OCI-LY7 (cell line): ENCODE data around the gene UMPS. TPM values are rescaled to one million over a fixed set of nuclear protein-coding genes. Genes with fewer than 3 reads are reported as not detected.

Experiments used
- BruUV-seq: library from RNA; stranded (reverse); fragments of 400-500 nt; replicated peaks from 2 replicates; lab custom pipeline; 2021; lab: Mats Ljungman, UMichigan
- CTCF ChIA-PET: fragments of 300-600 bp; sonication (Branson Sonifier 250); formaldehyde crosslinking; loops from one replicate; lab custom pipeline; 2022; ENCODE audit warnings: antibody characterized with exemption; ENCODE audit not compliant: unreplicated experiment; lab: Charles Lee
- POLR2A ChIA-PET: fragments of 300-600 bp; sonication (Branson Sonifier 250); formaldehyde crosslinking; loops from one replicate; lab custom pipeline; 2022; ENCODE audit warnings: antibody characterized with exemption; lab: Charles Lee
- DNase-seq: peaks from one replicate; pipeline ENCODE4 v3.0.0-alpha.2; 2015; ENCODE audit warnings: low spot score
- H2AFZ ChIP-seq: fragments of 200-600 bp; sonication (generic), shearing (Covaris generic); 2 replicates; pipeline ENCODE4 v1.6.1; 2014; ENCODE audit warnings: mild to moderate bottlenecking, antibody characterized with exemption, low read length, moderate library complexity
- H3K27ac ChIP-seq: fragments of 200-600 bp; sonication (generic); 2 replicates; pipeline ENCODE4 v1.5.1; 2014; ENCODE audit warnings: mixed run types, low read depth, mild to moderate bottlenecking, moderate library complexity, low read length, inconsistent platforms; ENCODE audit not compliant: poor library complexity, severe bottlenecking
- H3K36me3 ChIP-seq: fragments of 200-600 bp; sonication (generic); 2 replicates; pipeline ENCODE4 v1.6.1; 2014; ENCODE audit warnings: mild to moderate bottlenecking, antibody characterized with exemption, low read length, moderate library complexity, mixed read lengths; ENCODE audit not compliant: insufficient read depth
- H3K4me1 ChIP-seq: fragments of 200-600 bp; sonication (generic); 2 replicates; pipeline ENCODE4 v1.5.1; 2014; ENCODE audit warnings: mild to moderate bottlenecking, low read length; ENCODE audit not compliant: insufficient read depth, poor library complexity, severe bottlenecking
- H3K4me2 ChIP-seq: fragments of 200-600 bp; sonication (generic); 2 replicates; pipeline ENCODE4 v1.6.1; 2014; ENCODE audit warnings: mild to moderate bottlenecking, low read length
- H3K4me3 ChIP-seq: fragments of 200-600 bp; sonication (generic); 2 replicates; pipeline ENCODE4 v1.5.1; 2014; ENCODE audit warnings: mild to moderate bottlenecking, low read depth, low read length; ENCODE audit not compliant: poor library complexity, severe bottlenecking
- H3K79me2 ChIP-seq: fragments of 200-600 bp; sonication (generic); 2 replicates; pipeline ENCODE4 v1.6.1; 2016; ENCODE audit warnings: low read depth, mild to moderate bottlenecking, low read length, moderate library complexity, mixed read lengths; ENCODE audit not compliant: insufficient read depth
- H3K9me2 ChIP-seq: fragments of 200-600 bp; sonication (generic); 2 replicates; pipeline ENCODE4 v1.6.1; 2016; ENCODE audit warnings: mild to moderate bottlenecking, low read length, mixed read lengths; ENCODE audit not compliant: insufficient read depth
- H3K9me3 ChIP-seq: fragments of 200-600 bp; sonication (generic); 2 replicates; pipeline ENCODE4 v1.6.1; 2014; ENCODE audit warnings: mild to moderate bottlenecking, mixed run types, low read length, mixed read lengths
- H4K20me1 ChIP-seq: fragments of 200-600 bp; sonication (generic); 2 replicates; pipeline ENCODE4 v1.6.1; 2014; ENCODE audit warnings: mild to moderate bottlenecking, antibody characterized with exemption, low read length, moderate library complexity, mixed read lengths; ENCODE audit not compliant: insufficient read depth
- CTCF ChIP-seq: fragments of 200-600 bp; sonication (generic); conservative IDR thresholded peaks from 2 replicates; pipeline ENCODE4 v1.5.1; 2014; ENCODE audit warnings: mild to moderate bottlenecking, antibody characterized with exemption, low read length, moderate library complexity, mixed read lengths
- EZH2phosphoT487 ChIP-seq: fragments of 200-600 bp; sonication (generic); IDR thresholded peaks from 2 replicates; pipeline ENCODE4 v1.6.1; 2018; ENCODE audit warnings: low read depth, borderline replicate concordance, mild to moderate bottlenecking, mixed run types, antibody characterized with exemption, low read length, moderate library complexity, mixed read lengths
- intact Hi-C: fragments of 100-400 bp; cut with micrococcal nuclease; formaldehyde crosslinking; loops from one replicate; pipeline ENCODE4 v1.10.0; 2022; ENCODE audit not compliant: unreplicated experiment
- total RNA-seq, 2 experiments: library from RNA; depleted of rRNA in 1 of 2; stranded (reverse); fragments of >200 nt in 1 of 2; shearing (Covaris generic) in 1 of 2; gene quantifications; 2 replicates each; pipeline ENCODE4 v1.2.3, GENCODE V29; 2014 to 2022

Gene UMPS
- total RNA-seq, 2 experiments from 2014 or later = 24.8 to 62.7 TPM

DNA sequence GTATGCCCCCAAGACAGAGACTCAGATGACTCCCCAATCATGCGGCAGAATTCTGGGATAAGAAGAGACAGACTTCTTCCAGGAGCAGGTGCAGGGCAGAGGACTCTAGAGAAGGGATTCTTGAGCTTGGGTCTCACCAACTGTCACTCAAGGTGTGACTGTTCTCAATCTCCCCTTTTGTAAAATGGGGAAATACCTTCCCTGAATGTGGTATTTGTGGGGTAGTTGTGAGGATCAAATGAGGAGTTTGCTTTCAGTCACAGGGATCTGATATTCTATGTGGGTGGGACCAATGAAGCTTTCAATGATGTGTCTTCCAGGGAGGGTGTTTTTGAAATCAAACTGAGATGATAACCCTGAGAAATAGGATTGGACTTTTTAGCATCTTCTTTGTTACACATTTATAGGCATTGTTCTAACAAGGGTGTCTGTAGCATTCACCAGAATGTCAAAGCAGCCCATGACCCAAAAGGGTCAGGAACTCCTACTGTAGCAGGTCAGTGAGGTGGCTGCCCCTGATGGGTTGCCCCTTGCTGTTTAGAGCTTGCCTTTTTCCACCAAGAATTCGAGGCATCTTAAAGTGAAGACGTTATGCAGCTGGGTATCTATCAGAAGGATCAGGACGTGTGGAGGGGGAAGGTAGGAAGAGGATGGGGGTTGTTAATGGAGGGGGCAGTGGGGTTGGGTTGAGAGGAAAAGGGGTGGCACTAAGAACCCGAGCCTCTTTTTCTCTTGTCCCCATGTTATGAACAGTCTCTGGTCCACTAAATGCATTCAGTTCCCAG is 28.8 kb downstream of the UMPS start:
- BruUV-seq = no TSS peak
- Histone ChIP-seq H2AFZ (no peak overlapping the region), H3K4me2 (no peak overlapping the region), H3K79me2 (no peaks in the 10 kb centered on the region), H4K20me1 (no peaks in the 10 kb centered on the region), H3K9me3 (no peaks in the 10 kb centered on the region), H3K4me3 (no peak overlapping the region), H3K36me3 (no peaks in the 10 kb centered on the region), H3K27ac (no peak overlapping the region), H3K9me2 (no peaks in the 10 kb centered on the region), H3K4me1 (no peaks in the 10 kb centered on the region)
- TF ChIP-seq EZH2phosphoT487 (no peak), CTCF (no peak)
- DNase-seq = no peak
- POLR2A ChIA-PET = interaction anchor here (0.6 kb wide), 1 partner anchor 826 kb away, joined by 4 read pairs; no protein-coding TSS in a partner anchor
- CTCF ChIA-PET = no interaction called here
- intact Hi-C loops = no loop called here

DNA sequence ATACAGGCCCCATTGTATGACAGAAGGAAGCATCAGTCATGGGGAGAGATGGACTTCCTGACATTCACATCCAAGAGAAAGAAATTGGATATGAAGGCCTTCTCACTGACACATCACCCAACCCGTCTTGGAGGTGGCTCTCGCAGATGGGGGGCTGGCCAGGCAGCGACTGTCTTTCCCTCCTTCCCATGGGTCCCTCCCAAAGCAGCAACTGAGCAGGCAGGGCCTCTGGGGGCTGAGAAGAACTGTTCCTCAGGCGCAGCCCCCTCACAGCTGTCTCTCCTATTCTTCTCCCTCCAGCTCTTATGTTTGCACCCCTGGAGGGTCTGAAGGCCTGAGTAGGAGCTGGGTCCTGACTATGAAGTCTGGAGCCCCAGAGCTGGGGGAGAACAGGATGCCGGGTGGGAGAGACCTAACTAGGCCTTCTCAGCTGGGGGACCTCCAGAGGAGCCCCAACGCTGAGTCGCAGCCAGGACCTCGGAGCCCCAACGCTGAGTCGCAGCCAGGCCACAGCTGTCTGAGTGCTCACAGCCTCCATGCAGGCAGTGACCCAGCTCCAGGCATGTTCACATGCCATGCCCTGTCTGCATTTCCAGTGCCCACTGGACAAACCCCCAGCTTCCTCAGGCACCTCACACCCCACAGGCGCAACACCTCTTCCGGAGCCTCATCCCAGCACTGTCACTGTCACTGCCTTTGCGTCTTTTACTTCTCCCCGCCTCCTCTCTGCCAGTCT is 29.6 kb downstream of the UMPS start:
- no peak for TF ChIP-seq CTCF
- no peak for TF ChIP-seq EZH2phosphoT487
- POLR2A ChIA-PET = interaction anchor here (0.6 kb wide), 1 partner anchor 8 kb away, joined by 5 read pairs; no protein-coding TSS in a partner anchor
- Histone ChIP-seq H3K4me1 (no peaks in the 10 kb centered on the region), H3K27ac (no peak overlapping the region), H3K36me3 (no peaks in the 10 kb centered on the region), H3K9me3 (no peaks in the 10 kb centered on the region), H2AFZ (no peak overlapping the region), H4K20me1 (no peaks in the 10 kb centered on the region), H3K79me2 (no peaks in the 10 kb centered on the region), H3K4me3 (no peak overlapping the region), H3K4me2 (no peak overlapping the region), H3K9me2 (no peaks in the 10 kb centered on the region)
- no peak for DNase-seq
- CTCF ChIA-PET = no interaction called here
- intact Hi-C loops = loop anchor here (2.0 to 10.0 kb wide), 3 partner anchors 141 to 825 kb away; no protein-coding TSS in a partner anchor
- BruUV-seq = no TSS peak
